T-helper 2 cell treated with Interferon-gamma antibody and Interleukin-4, amounts not matched to agents 100 ng/mL and 5 ng/mL, for 36 hours (primary cell): ENCODE data around the gene DDX28. TPM values are rescaled to one million over a fixed set of nuclear protein-coding genes. Genes with fewer than 3 reads are reported as not detected.

Experiments
- intact Hi-C: fragments of 100-400 bp; cut with micrococcal nuclease; formaldehyde crosslinking; loops from one replicate; pipeline ENCODE4 v1.15.1; 2023
- total RNA-seq: library from RNA; stranded (reverse); gene quantifications from 2 replicates; pipeline ENCODE4 v1.2.3, GENCODE V29; 2022

Gene DDX28
- total RNA-seq, result 14.5 and 16.5 TPM in 2 replicates

GRCh38 chr16:68022728-68023537, at the start of gene DDX28, which contains the start of gene DUS2:
DDX28 (minus strand) TSS chr16:68023232; CDS start chr16:68023202, 30 bp downstream.
DUS2 (plus strand) TSS chr16:68023284; CDS start chr16:68038024, 14,740 bp downstream.
- intact Hi-C loops, result loop anchor here (1.0 to 5.0 kb wide), 5 partner anchors 30 to 356 kb away; partner anchors contain the start of genes C16orf86, DPEP3, ENKD1 and RANBP10

- intact Hi-C loops, result no loop called here
Measured at GRCh38 chr16:68072038-68072695, 49.1 kb upstream of the DDX28 start.

- intact Hi-C loops, result loop anchor here (2.0 kb wide), 1 partner anchor 13 kb away; the partner anchor contains the start of gene NFATC3
Measured at GRCh38 chr16:68071518-68071901, 48.5 kb upstream of the DDX28 start.

GRCh38 chr16:68070806-68071517, 47.9 kb upstream of the DDX28 start:
- intact Hi-C loops, result loop anchor here (2.0 kb wide), 1 partner anchor 14 kb away; the partner anchor contains the start of gene NFATC3

- intact Hi-C loops, result loop anchor here (2.0 kb wide), 1 partner anchor 15 kb away; the partner anchor contains the start of gene NFATC3
Measured at GRCh38 chr16:68070249-68070730, 47.3 kb upstream of the DDX28 start.

GRCh38 chr16:68069511-68070248, 46.6 kb upstream of the DDX28 start:
- intact Hi-C loops, result loop anchor here (2.0 kb wide), 1 partner anchor 15 kb away; the partner anchor contains the start of gene NFATC3

- intact Hi-C loops, result no loop called here
Measured at GRCh38 chr16:68068926-68069325, 45.9 kb upstream of the DDX28 start.

- intact Hi-C loops, result no loop called here
Measured at GRCh38 chr16:68066763-68067162, 43.7 kb upstream of the DDX28 start.

GRCh38 chr16:68065716-68066305, 42.8 kb upstream of the DDX28 start:
- intact Hi-C loops, result loop anchor here (2.0 kb wide), 1 partner anchor 73 kb away; no protein-coding TSS in a partner anchor

- intact Hi-C loops, result loop anchor here (1.0 to 2.0 kb wide), 3 partner anchors 14 to 129 kb away; partner anchors contain the start of gene PSMB10
Measured at GRCh38 chr16:68064791-68065365, 41.8 kb upstream of the DDX28 start.

GRCh38 chr16:68062910-68063393, 39.9 kb upstream of the DDX28 start:
- intact Hi-C loops, result no loop called here

GRCh38 chr16:68061396-68061795, 38.4 kb upstream of the DDX28 start:
- intact Hi-C loops, result no loop called here

- intact Hi-C loops, result no loop called here
Measured at GRCh38 chr16:68059804-68060203, 36.8 kb upstream of the DDX28 start.

GRCh38 chr16:68055395-68055794, 32.4 kb upstream of the DDX28 start:
- intact Hi-C loops, result no loop called here

- intact Hi-C loops, result no loop called here
Measured at GRCh38 chr16:68049449-68049848, 26.4 kb upstream of the DDX28 start.

- intact Hi-C loops, result no loop called here
Measured at GRCh38 chr16:68047987-68048386, 25.0 kb upstream of the DDX28 start.

GRCh38 chr16:68046106-68046505, 23.1 kb upstream of the DDX28 start:
- intact Hi-C loops, result no loop called here

- intact Hi-C loops, result no loop called here
Measured at GRCh38 chr16:68041783-68042182, 18.8 kb upstream of the DDX28 start.

GRCh38 chr16:68040506-68041288, 17.7 kb upstream of the DDX28 start:
- intact Hi-C loops, result loop anchor here (1.0 kb wide), 4 partner anchors 47 to 224 kb away; partner anchors contain the start of gene PSMB10
